OCI-LY3 (cell line): Measurements from ENCODE around the gene MUC2.

Experiments used
- EZH2phosphoT487 ChIP-seq: fragments of 200-600 bp; shearing (Covaris generic); IDR thresholded peaks from 2 replicates; pipeline ENCODE4 v1.6.1; 2018; ENCODE audit warnings: antibody characterized with exemption, mixed run types, low read depth
- TF ChIP-seq, protein P1 (sequence below): fragments of 200-600, 300-600 bp; sonication (generic); IDR thresholded peaks from 2 replicates; pipeline ENCODE4 v1.5.1; 2014; ENCODE audit warnings: antibody characterized with exemption, low read length, low read depth

DNA sequence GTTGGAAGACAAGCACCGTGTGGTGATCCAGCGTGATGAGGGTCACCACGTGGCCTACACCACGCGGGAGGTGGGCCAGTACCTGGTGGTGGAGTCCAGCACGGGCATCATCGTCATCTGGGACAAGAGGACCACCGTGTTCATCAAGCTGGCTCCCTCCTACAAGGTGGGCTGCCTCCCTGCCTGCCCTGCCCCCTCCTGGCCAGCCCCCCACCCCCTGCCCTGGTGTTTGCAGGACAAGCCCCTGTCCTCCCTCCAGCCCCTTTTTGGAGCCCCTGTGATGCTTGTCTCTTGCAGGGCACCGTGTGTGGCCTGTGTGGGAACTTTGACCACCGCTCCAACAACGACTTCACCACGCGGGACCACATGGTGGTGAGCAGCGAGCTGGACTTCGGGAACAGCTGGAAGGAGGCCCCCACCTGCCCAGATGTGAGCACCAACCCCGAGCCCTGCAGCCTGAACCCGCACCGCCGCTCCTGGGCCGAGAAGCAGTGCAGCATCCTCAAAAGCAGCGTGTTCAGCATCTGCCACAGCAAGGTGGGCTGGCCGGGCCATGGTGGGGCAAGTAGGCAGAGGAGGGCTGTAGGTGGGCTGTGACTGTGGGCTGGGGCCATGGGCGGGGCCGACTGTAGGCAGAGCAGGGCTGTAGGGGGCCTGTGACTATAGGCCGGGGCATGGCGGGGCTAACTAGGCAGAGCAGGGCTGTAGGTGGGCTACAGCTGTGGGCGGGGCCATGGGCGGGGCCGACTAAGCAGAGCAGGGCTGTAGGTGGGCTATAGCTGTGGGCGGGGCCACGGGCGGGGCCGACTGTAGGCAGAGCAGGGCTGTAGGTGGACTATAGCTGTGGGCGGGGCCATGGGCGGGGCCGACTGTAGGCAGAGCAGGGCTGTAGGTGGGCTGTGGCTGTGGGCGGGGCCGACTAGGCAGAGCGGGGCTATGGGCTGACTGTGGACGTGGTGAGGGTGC lies 13.6 kb downstream of the MUC2 start:
- TF ChIP-seq, protein P1, sequence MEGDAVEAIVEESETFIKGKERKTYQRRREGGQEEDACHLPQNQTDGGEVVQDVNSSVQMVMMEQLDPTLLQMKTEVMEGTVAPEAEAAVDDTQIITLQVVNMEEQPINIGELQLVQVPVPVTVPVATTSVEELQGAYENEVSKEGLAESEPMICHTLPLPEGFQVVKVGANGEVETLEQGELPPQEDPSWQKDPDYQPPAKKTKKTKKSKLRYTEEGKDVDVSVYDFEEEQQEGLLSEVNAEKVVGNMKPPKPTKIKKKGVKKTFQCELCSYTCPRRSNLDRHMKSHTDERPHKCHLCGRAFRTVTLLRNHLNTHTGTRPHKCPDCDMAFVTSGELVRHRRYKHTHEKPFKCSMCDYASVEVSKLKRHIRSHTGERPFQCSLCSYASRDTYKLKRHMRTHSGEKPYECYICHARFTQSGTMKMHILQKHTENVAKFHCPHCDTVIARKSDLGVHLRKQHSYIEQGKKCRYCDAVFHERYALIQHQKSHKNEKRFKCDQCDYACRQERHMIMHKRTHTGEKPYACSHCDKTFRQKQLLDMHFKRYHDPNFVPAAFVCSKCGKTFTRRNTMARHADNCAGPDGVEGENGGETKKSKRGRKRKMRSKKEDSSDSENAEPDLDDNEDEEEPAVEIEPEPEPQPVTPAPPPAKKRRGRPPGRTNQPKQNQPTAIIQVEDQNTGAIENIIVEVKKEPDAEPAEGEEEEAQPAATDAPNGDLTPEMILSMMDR: no peak
- no peak for TF ChIP-seq EZH2phosphoT487
